GM03348 (cell line): ENCODE data around the gene CFC1.
"Not testable (repeated sequence)": the region's sequence is repeated elsewhere in the genome, so short reads cannot be mapped to it uniquely, and the experiment has no call there.

Experiments used
- DNase-seq: peaks from one replicate; pipeline ENCODE4 v3.0.0; 2012; ENCODE audit warnings: low spot score

CFC1 gene

GRCh38 chr2:130583582-130583981 is 15.8 kb downstream of the CFC1 start:
- not testable (repeated sequence) for DNase-seq

GRCh38 chr2:130582970-130583369 is 16.4 kb downstream of the CFC1 start:
- not testable (repeated sequence) for DNase-seq

- not testable (repeated sequence) for DNase-seq
Measured at GRCh38 chr2:130581491-130581890, 17.9 kb downstream of the CFC1 start.

GRCh38 chr2:130579121-130579520 is 20.3 kb downstream of the CFC1 start:
- DNase-seq: not testable (repeated sequence)

GRCh38 chr2:130577559-130577958 is 21.8 kb downstream of the CFC1 start:
- not testable (repeated sequence) for DNase-seq

GRCh38 chr2:130576209-130576784 is 23.1 kb downstream of the CFC1 start:
- not testable (repeated sequence) for DNase-seq

GRCh38 chr2:130574230-130574629 is 25.1 kb downstream of the CFC1 start:
- DNase-seq: not testable (repeated sequence)

GRCh38 chr2:130571929-130572328 is 27.4 kb downstream of the CFC1 start:
- DNase-seq: not testable (repeated sequence)

GRCh38 chr2:130566165-130566564 is 33.2 kb downstream of the CFC1 start:
- DNase-seq: not testable (repeated sequence)

- not testable (repeated sequence) for DNase-seq
Measured at GRCh38 chr2:130556441-130556840, 42.9 kb downstream of the CFC1 start.

- not testable (repeated sequence) for DNase-seq
Measured at GRCh38 chr2:130554178-130554577, 45.2 kb downstream of the CFC1 start.

GRCh38 chr2:130549475-130549874 is 49.9 kb downstream of the CFC1 start:
- DNase-seq: not testable (repeated sequence)

GRCh38 chr2:130548418-130548817 is 51.0 kb downstream of the CFC1 start:
- DNase-seq: not testable (repeated sequence)

GRCh38 chr2:130544978-130545377 is 54.4 kb downstream of the CFC1 start:
- not testable (repeated sequence) for DNase-seq

GRCh38 chr2:130543785-130544528 is 55.4 kb downstream of the CFC1 start:
- DNase-seq: not testable (repeated sequence)

- not testable (repeated sequence) for DNase-seq
Measured at GRCh38 chr2:130542789-130543188, 56.6 kb downstream of the CFC1 start.
